Kidney (tissue), 14 donors: ENCODE results near the gene CD40LG. TPM values are rescaled to one million over a fixed set of nuclear protein-coding genes. Genes with fewer than 3 reads are reported as not detected.

Source experiments
- DNase-seq, 5 donors: peaks; one replicate each; pipeline ENCODE4 v3.0.0-alpha.2; 2013 to 2020
- FAIRE-seq: peaks from 2 replicates; lab custom pipeline; 2012; peaks lifted over from hg19 to GRCh38; lab: Jason Lieb, UNC
- H3K27ac ChIP-seq, 2 donors: one replicate each; pipeline ENCODE4 v1.7.0; 2013; ENCODE audit warnings: low read depth in 2 of 2, low read length in 2 of 2, inconsistent platforms in 1 of 2
- H3K27me3 ChIP-seq: one replicate; pipeline ENCODE4 v1.7.1; 2013; ENCODE audit warnings: low read length, inconsistent platforms; ENCODE audit not compliant: control insufficient read depth, insufficient read depth
- H3K36me3 ChIP-seq, 3 donors: one replicate each; pipeline versions ENCODE4 v1.7.0 to v1.7.1; 2013; ENCODE audit warnings: low read length in 3 of 3, control low read depth in 1 of 3, inconsistent platforms in 1 of 3; ENCODE audit not compliant: insufficient read depth in 3 of 3, control insufficient read depth in 2 of 3
- H3K4me1 ChIP-seq, 3 donors: one replicate each; pipeline versions ENCODE4 v1.7.0 to v1.7.1; 2013; ENCODE audit warnings: low read length in 3 of 3, inconsistent platforms in 1 of 3, low read depth in 1 of 3; ENCODE audit not compliant: control insufficient read depth in 2 of 3, insufficient read depth in 2 of 3
- H3K4me3 ChIP-seq, 3 donors: one replicate each; pipeline versions ENCODE4 v1.7.0 to v1.8.1; 2013; ENCODE audit warnings: low read length in 3 of 3, control low read depth in 1 of 3, inconsistent platforms in 1 of 3
- H3K9ac ChIP-seq, 3 donors: one replicate each; pipeline versions ENCODE4 v1.7.0 to v1.7.1; 2013; ENCODE audit warnings: low read length in 3 of 3, control low read depth in 1 of 3, inconsistent platforms in 1 of 3
- H3K9me3 ChIP-seq, 3 donors: one replicate each; pipeline versions ENCODE4 v1.7.0 to v1.7.1; 2013; ENCODE audit warnings: low read length in 3 of 3, control low read depth in 1 of 3, inconsistent platforms in 1 of 3; ENCODE audit not compliant: control insufficient read depth in 2 of 3, insufficient read depth in 1 of 3
- CTCF ChIP-seq: IDR thresholded peaks from 3 replicates; pipeline ENCODE4 v1.5.1; 2012; ENCODE audit warnings: mild to moderate bottlenecking, moderate library complexity, borderline replicate concordance; ENCODE audit not compliant: insufficient read depth; ENCODE audit errors: extremely low read depth
- intact Hi-C: fragments of 100-400 bp; cut with DNase I; formaldehyde crosslinking; loops from one replicate; pipeline ENCODE4 v1.11.1; 2022
- polyA plus RNA-seq: library from polyadenylated mRNA; stranded (reverse); fragments of 350-450 nt; fragmentation: Illumina TruSeq; extraction: RNeasy Lipid Tissue Mini Kit (QIAGEN cat#74804); gene quantifications from one replicate; pipeline ENCODE4 v1.2.3, GENCODE V29; 2014; ENCODE audit warnings: low read depth, low replicate concordance; ENCODE audit not compliant: insufficient read depth
- total RNA-seq: library from RNA; stranded (reverse); fragmentation: NEBNext Ultra II Directional; extraction: Animal tissue kit (Norgen Biotek cat#: 25700); gene quantifications from one replicate; pipeline ENCODE4 v1.2.1, GENCODE V29; 2021
- donor health status: control.
- donor health status: control.
- donor health status: control.
- donor health status: control.
- donor health status: control.
- donor health status: DM: yes; HTN: yes; CAD: no.
- donor health status: Normal renal cell carcinoma (clear cell type).

CD40LG gene
- total and polyA plus RNA-seq, 2 donors from 2014 or later = 0.22 to 0.85 TPM

- no peaks in the 10 kb centered on the region for H3K9me3 ChIP-seq
- intact Hi-C loops = no loop called here
- no peaks in the 10 kb centered on the region for H3K4me1 ChIP-seq
- no peak overlapping the region for H3K9ac ChIP-seq
- no peak overlapping the region for H3K27ac ChIP-seq
- H3K27me3 ChIP-seq = no peaks in the 10 kb centered on the region
- no peak for DNase-seq
- H3K4me3 ChIP-seq = no peak overlapping the region
- FAIRE-seq = no peak
- no peaks in the 10 kb centered on the region for H3K36me3 ChIP-seq
- no peak for TF ChIP-seq CTCF
These were observed 22.7 kb upstream of the CD40LG start for GRCh38 chrX:136625246-136625645.

- Histone ChIP-seq H3K4me3 (no peak overlapping the region), H3K27ac (no peak overlapping the region), H3K4me1 (no peaks in the 10 kb centered on the region), H3K9ac (no peak overlapping the region), H3K36me3 (no peaks in the 10 kb centered on the region), H3K27me3 (no peaks in the 10 kb centered on the region), H3K9me3 (no peaks in the 10 kb centered on the region)
- intact Hi-C loops = no loop called here
- DNase-seq = no peak
- no peak for FAIRE-seq
- TF ChIP-seq CTCF = no peak
These were observed 21.7 kb upstream of the CD40LG start for GRCh38 chrX:136626237-136626636.

GRCh38 chrX:136626891-136627290, 21.1 kb upstream of the CD40LG start:
- intact Hi-C loops = no loop called here
- Histone ChIP-seq H3K27ac (no peak overlapping the region), H3K9me3 (no peaks in the 10 kb centered on the region), H3K4me1 (no peaks in the 10 kb centered on the region), H3K36me3 (no peaks in the 10 kb centered on the region), H3K9ac (no peak overlapping the region), H3K27me3 (no peaks in the 10 kb centered on the region), H3K4me3 (no peak overlapping the region)
- FAIRE-seq (no peak), DNase-seq (no peak)
- no peak for TF ChIP-seq CTCF

- H3K27ac ChIP-seq = no peak overlapping the region
- H3K4me1 ChIP-seq = no peaks in the 10 kb centered on the region
- H3K36me3 ChIP-seq = no peaks in the 10 kb centered on the region
- no peak overlapping the region for H3K9ac ChIP-seq
- no peaks in the 10 kb centered on the region for H3K27me3 ChIP-seq
- DNase-seq = no peak
- H3K9me3 ChIP-seq = no peaks in the 10 kb centered on the region
- FAIRE-seq = no peak
- H3K4me3 ChIP-seq = no peak overlapping the region
- intact Hi-C loops = no loop called here
- no peak for TF ChIP-seq CTCF
These were observed 20.5 kb upstream of the CD40LG start for GRCh38 chrX:136627409-136627808.
